Colonic mucosa (tissue), 4 donors: ENCODE data around the gene F2R. TPM values are rescaled to one million over a fixed set of nuclear protein-coding genes. Genes with fewer than 3 reads are reported as not detected.

Experiments
- DNase-seq: peaks from one replicate; pipeline ENCODE4 v3.0.0-alpha.2; 2020
- H3K27ac ChIP-seq: fragments of 200-600 bp; one replicate; pipeline ENCODE4 v1.8.0; 2021
- H3K27me3 ChIP-seq: fragments of 200-600 bp; one replicate; pipeline ENCODE4 v1.8.0; 2021
- H3K36me3 ChIP-seq: fragments of 200-600 bp; one replicate; pipeline ENCODE4 v1.8.0; 2021
- H3K4me1 ChIP-seq: fragments of 200-600 bp; one replicate; pipeline ENCODE4 v1.8.0; 2021; ENCODE audit warnings: mild to moderate bottlenecking
- H3K4me3 ChIP-seq: fragments of 200-600 bp; one replicate; pipeline ENCODE4 v1.8.0; 2021
- H3K9ac ChIP-seq, 2 donors: one replicate each; pipeline ENCODE4 v1.7.0; 2013; ENCODE audit warnings: control low read depth in 2 of 2, low read depth in 2 of 2, low read length in 2 of 2
- H3K9me3 ChIP-seq: fragments of 200-600 bp; one replicate; pipeline ENCODE4 v1.8.0; 2021
- CTCF ChIP-seq: fragments of 200-600 bp; IDR thresholded peaks from one replicate; pipeline ENCODE4 v1.8.0; 2022; ENCODE audit warnings: antibody characterized with exemption, mild to moderate bottlenecking
- intact Hi-C: fragments of 100-400 bp; cut with DNase I; formaldehyde crosslinking; loops from one replicate; pipeline ENCODE4 v1.14.1; 2022
- total RNA-seq, 2 donors: library from RNA; stranded (reverse); fragmentation: NEBNext Ultra II Directional in 1 of 2; extraction: Animal tissue kit (Norgen Biotek cat#: 25700) in 1 of 2; gene quantifications; one replicate each; pipeline ENCODE4 v1.2.1, GENCODE V29; 2021
- donor health status: healthy.
- donor health status: DM: no; HTN: no; CAD: no.
- donor health status: DM: no; HTN: no; CAD: no.

Gene F2R
- total RNA-seq, 2 donors from 2014 or later = 3.6 to 8.1 TPM

DNA sequence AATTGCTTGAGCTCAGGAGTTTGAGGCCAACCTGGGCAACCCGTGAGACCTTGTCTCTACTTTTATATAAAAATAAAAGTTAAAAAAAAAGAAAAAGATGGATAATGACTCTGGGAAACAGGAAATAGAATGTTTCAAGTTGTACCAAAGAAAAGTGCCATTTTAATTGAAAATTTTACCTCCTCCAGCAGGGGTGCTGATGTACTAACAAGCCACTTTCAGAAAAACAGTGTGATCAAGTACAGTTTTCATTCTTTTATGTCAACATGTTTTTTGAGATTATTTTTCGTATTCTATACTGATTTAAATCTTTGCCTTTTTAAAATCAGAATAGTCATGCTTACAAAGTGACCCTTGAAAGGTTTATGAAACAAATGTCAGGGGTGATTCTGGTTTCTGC lies 30.8 kb downstream of the F2R start:
- no peaks in the 10 kb centered on the region for H3K36me3 ChIP-seq
- TF ChIP-seq CTCF = no peak
- H3K9ac ChIP-seq = no peak overlapping the region
- H3K27ac ChIP-seq = no peak overlapping the region
- no peaks in the 10 kb centered on the region for H3K27me3 ChIP-seq
- DNase-seq = no peak
- no peaks in the 10 kb centered on the region for H3K9me3 ChIP-seq
- H3K4me3 ChIP-seq = no peak overlapping the region
- H3K4me1 ChIP-seq = no peaks in the 10 kb centered on the region
- intact Hi-C loops = no loop called here

- no peak for TF ChIP-seq CTCF
- no peaks in the 10 kb centered on the region for H3K9me3 ChIP-seq
- intact Hi-C loops = no loop called here
- DNase-seq = no peak
- no peak overlapping the region for H3K4me3 ChIP-seq
- no peak overlapping the region for H3K9ac ChIP-seq
- H3K27ac ChIP-seq = no peak overlapping the region
- H3K36me3 ChIP-seq = no peaks in the 10 kb centered on the region
- no peaks in the 10 kb centered on the region for H3K27me3 ChIP-seq
- H3K4me1 ChIP-seq = no peaks in the 10 kb centered on the region
Measured at GRCh38 chr5:76747706-76748105, 31.8 kb downstream of the F2R start.

- intact Hi-C loops = no loop called here
- TF ChIP-seq CTCF = no peak
- Histone ChIP-seq H3K9me3 (no peaks in the 10 kb centered on the region), H3K36me3 (no peaks in the 10 kb centered on the region), H3K27me3 (no peaks in the 10 kb centered on the region), H3K4me1 (no peaks in the 10 kb centered on the region), H3K27ac (no peak overlapping the region), H3K4me3 (no peak overlapping the region), H3K9ac (no peak overlapping the region)
- no peak for DNase-seq
Measured at GRCh38 chr5:76751291-76751690, 35.4 kb downstream of the F2R start.

- Histone ChIP-seq H3K27ac (no peak overlapping the region), H3K4me3 (no peak overlapping the region), H3K27me3 (no peaks in the 10 kb centered on the region), H3K36me3 (no peaks in the 10 kb centered on the region), H3K4me1 (no peaks in the 10 kb centered on the region), H3K9ac (no peak overlapping the region), H3K9me3 (no peaks in the 10 kb centered on the region)
- TF ChIP-seq CTCF = no peak
- intact Hi-C loops = no loop called here
- DNase-seq = no peak
Measured at GRCh38 chr5:76754668-76755078, 38.7 kb downstream of the F2R start.

GRCh38 chr5:76755779-76756637 lies 40.1 kb downstream of the F2R start:
- H3K27ac ChIP-seq = no peak overlapping the region
- H3K9ac ChIP-seq = no peak overlapping the region
- H3K36me3 ChIP-seq = no peaks in the 10 kb centered on the region
- no peaks in the 10 kb centered on the region for H3K27me3 ChIP-seq
- H3K4me1 ChIP-seq = no peaks in the 10 kb centered on the region
- H3K4me3 ChIP-seq = no peak overlapping the region
- no peaks in the 10 kb centered on the region for H3K9me3 ChIP-seq
- intact Hi-C loops = no loop called here
- no peak for DNase-seq
- TF ChIP-seq CTCF = no peak
